HepG2 (cell line): ENCODE data around the gene GCDH. TPM values are rescaled to one million over a fixed set of nuclear protein-coding genes. Genes with fewer than 3 reads are reported as not detected.

Source experiments
- CBFB ChIP-seq: sonication (generic); formaldehyde crosslinking; IDR thresholded peaks from 2 replicates; pipeline ENCODE4 v1.4.0; 2020; ENCODE audit warnings: missing genetic modification reagents
- HNRNPLL ChIP-seq: fragments of 200-400 bp; formaldehyde crosslinking; IDR thresholded peaks from 2 replicates; pipeline ENCODE4 v1.6.1; 2017; ENCODE audit warnings: mild to moderate bottlenecking, low read depth, low read length; ENCODE audit not compliant: poor library complexity, severe bottlenecking
- JDP2 ChIP-seq: sonication (generic); formaldehyde crosslinking; IDR thresholded peaks from 2 replicates; pipeline ENCODE4 v1.8.1; 2022; ENCODE audit warnings: missing genetic modification reagents, borderline replicate concordance
- LBX2 ChIP-seq: sonication (generic); formaldehyde crosslinking; IDR thresholded peaks from 2 replicates; pipeline ENCODE4 v1.5.0; 2020; ENCODE audit warnings: missing genetic modification reagents, mild to moderate bottlenecking, borderline replicate concordance
- MAF1 ChIP-seq: sonication (generic); formaldehyde crosslinking; IDR thresholded peaks from 2 replicates; pipeline ENCODE4 v1.5.0; 2020; ENCODE audit warnings: missing genetic modification reagents, borderline replicate concordance
- MYC ChIP-seq: sonication (generic); formaldehyde crosslinking; IDR thresholded peaks from 2 replicates; pipeline ENCODE4 v1.9.0; 2021; ENCODE audit warnings: missing genetic modification reagents, borderline replicate concordance
- NCOR1 ChIP-seq: fragments of 200-600 bp; sonication (generic); IDR thresholded peaks from 2 replicates; pipeline ENCODE4 v1.7.0; 2017; ENCODE audit warnings: antibody characterized with exemption, low read length, borderline replicate concordance
- NFIC ChIP-seq: IDR thresholded peaks from 2 replicates; pipeline ENCODE4 v1.6.1; 2012; ENCODE audit warnings: mild to moderate bottlenecking, low read length, inconsistent platforms
- PHF21A ChIP-seq: sonication (generic); formaldehyde crosslinking; IDR thresholded peaks from 2 replicates; pipeline ENCODE4 v1.5.0; 2020; ENCODE audit warnings: mild to moderate bottlenecking, missing genetic modification reagents
- TBL1XR1 ChIP-seq: fragments of 150-350 bp; IDR thresholded peaks from 2 replicates; pipeline ENCODE4 v1.6.1; 2014; ENCODE audit warnings: borderline replicate concordance, low read length; ENCODE audit not compliant: partially characterized antibody
- ZBTB44 ChIP-seq: sonication (generic); formaldehyde crosslinking; IDR thresholded peaks from 2 replicates; pipeline ENCODE4 v1.4.0; 2020; ENCODE audit warnings: missing genetic modification reagents
- ZBTB46 ChIP-seq: sonication (generic); formaldehyde crosslinking; IDR thresholded peaks from 2 replicates; pipeline ENCODE4 v1.4.0; 2020; ENCODE audit warnings: mild to moderate bottlenecking, missing genetic modification reagents, borderline replicate concordance
- ZNF318 ChIP-seq: sonication (generic); formaldehyde crosslinking; IDR thresholded peaks from 2 replicates; pipeline ENCODE4 v1.4.0; 2020; ENCODE audit warnings: mild to moderate bottlenecking, missing genetic modification reagents
- ZNF34 ChIP-seq: sonication (generic); formaldehyde crosslinking; IDR thresholded peaks from 2 replicates; pipeline ENCODE4 v1.4.0; 2020; ENCODE audit warnings: mild to moderate bottlenecking, missing genetic modification reagents, borderline replicate concordance
- ZNF430 ChIP-seq: sonication (generic); formaldehyde crosslinking; IDR thresholded peaks from 2 replicates; pipeline ENCODE4 v1.9.0; 2021; ENCODE audit warnings: mild to moderate bottlenecking, missing genetic modification reagents
- ZNF547 ChIP-seq: sonication (generic); formaldehyde crosslinking; IDR thresholded peaks from 2 replicates; pipeline ENCODE4 v1.5.1; 2020; ENCODE audit warnings: mild to moderate bottlenecking, missing genetic modification reagents
- ZNF678 ChIP-seq: sonication (generic); formaldehyde crosslinking; IDR thresholded peaks from 2 replicates; pipeline ENCODE4 v1.4.0; 2020; ENCODE audit warnings: mild to moderate bottlenecking, missing genetic modification reagents
- polyA plus RNA-seq, 8 experiments: library from polyadenylated mRNA; depleted of rRNA in 3 of 8; stranded (reverse) in 7 of 8; unstranded in 1 of 8; fragments of >200 nt; fragmentation: Illumina TruSeq in 4 of 8; extraction: Trizol in 4 of 8; gene quantifications; 2 replicates each; pipeline versions ENCODE4 v1.2.1 to v1.2.3, GENCODE V29; 2011 to 2016; ENCODE audit warnings: low read depth in 4 of 8, missing spikeins in 1 of 8, mixed read lengths in 1 of 8; ENCODE audit not compliant: insufficient read depth in 1 of 8
- total RNA-seq, 5 experiments: library from RNA; depleted of rRNA; stranded (reverse); fragments of >200 nt; fragmentation: Illumina TruSeq; extraction: Trizol; gene quantifications; 2 replicates each; pipeline ENCODE4 v1.2.3, GENCODE V29; 2016; ENCODE audit warnings: low read depth in 1 of 5

The GCDH gene
- total and polyA plus RNA-seq, 2 of the 13 experiments (the other 11 are each of a cell fraction or from before 2014, with no cell fraction given) = 15.1 to 38.0 TPM

DNA sequence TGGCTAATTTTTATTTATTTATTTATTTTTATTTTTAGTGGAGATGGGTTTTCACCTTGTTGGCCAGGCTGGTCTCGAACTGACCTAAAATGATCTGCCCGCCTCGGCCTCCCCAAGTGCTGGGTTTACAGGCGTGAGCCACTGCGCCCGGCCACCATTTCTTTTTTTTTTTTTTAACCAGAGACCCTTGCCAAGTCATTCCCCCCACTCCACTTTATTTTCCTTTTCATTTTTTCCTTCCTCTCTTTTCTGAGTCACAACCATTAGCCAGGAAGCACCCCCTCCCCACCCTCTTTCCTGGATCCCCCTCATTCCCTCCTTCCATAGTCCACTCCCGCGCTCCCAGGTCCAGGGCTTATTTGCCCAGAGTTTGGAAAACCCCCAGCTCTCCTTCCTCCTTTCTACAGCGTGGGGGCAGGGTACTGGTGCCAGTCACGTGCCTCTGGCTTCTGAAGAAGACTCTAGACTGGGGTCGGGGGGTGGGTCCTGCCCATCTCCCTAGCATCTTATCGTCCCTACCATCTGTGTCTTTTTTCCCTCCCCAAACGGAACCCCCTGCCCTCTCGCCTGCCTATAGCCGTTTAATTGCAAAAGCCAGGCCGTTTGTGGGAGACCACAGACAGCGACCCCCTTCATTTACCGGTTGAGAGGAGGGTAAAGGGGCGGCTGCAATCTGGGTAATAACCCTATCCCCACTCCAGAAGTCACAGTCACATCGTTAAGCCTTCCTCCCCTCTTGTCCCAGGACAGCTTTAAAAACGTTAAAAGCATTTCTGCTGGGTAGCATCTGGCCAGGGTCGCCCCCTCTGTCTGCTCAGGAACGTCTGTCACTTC is 46.4 kb downstream of the GCDH start (continued):
- TF ChIP-seq ZNF430 (peak; percentile 27; the same call in 1 of the 2 replicates), NFIC (no peak), ZNF678 (CRISPR knock-in tag) (no peak), CBFB (no peak), ZNF318 (no peak), MAF1 (CRISPR knock-in tag) (no peak), LBX2 (CRISPR knock-in tag) (no peak), HNRNPLL (no peak), ZNF547 (CRISPR knock-in tag) (no peak), JDP2 (CRISPR knock-in tag) (no peak), NCOR1 (no peak), ZNF34 (CRISPR knock-in tag) (no peak), PHF21A (CRISPR knock-in tag) (0 out of 2 replicates have a peak, but pooled peaks have one; percentile 5), ZBTB46 (CRISPR knock-in tag) (no peak), MYC (no peak), ZBTB44 (no peak), TBL1XR1 (no peak)
